Measurements from ENCODE around the gene HEXIM1. TPM values are rescaled to one million over a fixed set of nuclear protein-coding genes. Genes with fewer than 3 reads are reported as not detected.

The HEXIM1 gene
- total RNA-seq, 1 experiment from 2014 or later: 29.6 TPM

GRCh38 chr17:45155483-45155882 is 7.2 kb downstream of the HEXIM1 start:
- peaks cover 36% of the 10 kb centered on the region for H3K4me1 Mint-ChIP-seq
- TF ChIP-seq FOXP4 (CRISPR knock-in tag; IDR thresholded peaks at IDR 0.05) (no peak), MAX (CRISPR knock-in tag; IDR thresholded peaks at IDR 0.05) (no peak), ARID4B (CRISPR knock-in tag; IDR thresholded peaks at IDR 0.05; ENCODE audit: borderline replicate concordance) (no peak), ATF2 (CRISPR knock-in tag; IDR thresholded peaks at IDR 0.05; ENCODE audit: borderline replicate concordance, low read depth) (no peak), PRRX2 (CRISPR knock-in tag; IDR thresholded peaks at IDR 0.05) (no peak), ZMAT4 (CRISPR knock-in tag; IDR thresholded peaks at IDR 0.05) (no peak), SP1 (CRISPR knock-in tag; conservative IDR thresholded peaks at IDR 0.05) (no peak), PRDM15 (CRISPR knock-in tag; IDR thresholded peaks at IDR 0.05) (no peak), TP53 (CRISPR knock-in tag; IDR thresholded peaks at IDR 0.05) (no peak), MLX (CRISPR knock-in tag; IDR thresholded peaks at IDR 0.05) (no peak), JAZF1 (CRISPR knock-in tag; IDR thresholded peaks at IDR 0.05) (no peak)
- H3K27ac Mint-ChIP-seq: no peak overlapping the region; the same call in 1 of the 2 replicates
- no peak for DNase-seq (ENCODE audit: low spot score)
- no peak overlapping the region for H3K4me3 Mint-ChIP-seq
- ChIA-PET CTCF (interaction anchor here (0.6 to 16.3 kb wide), 17 partner anchors 11 to 1134 kb away, joined by 3 to 531 read pairs (median 5); partner anchors contain the start of genes ACBD4 and PLCD3), POLR2A (interaction anchor here (1.3 to 2.3 kb wide), 2 partner anchors 11 to 17 kb away, joined by 5 to 15 read pairs; no protein-coding TSS in a partner anchor)
- H3K27me3 Mint-ChIP-seq (ENCODE audit: low read depth): no peaks in the 10 kb centered on the region
- no peaks in the 10 kb centered on the region for H3K9me3 Mint-ChIP-seq
- ATAC-seq: no peak
- peaks cover 5% of the 10 kb centered on the region; the same call in 1 of the 2 replicates for H3K36me3 Mint-ChIP-seq
